Erythroblast (primary cell): ENCODE data around the gene PLXNA2.

Experiments
- GATA1 ChIP-seq: IDR thresholded peaks from 2 replicates; pipeline ENCODE4 v1.6.1; 2011; ENCODE audit warnings: low read depth, mild to moderate bottlenecking, control low read depth, low read length, moderate library complexity
- POLR2A ChIP-seq: IDR thresholded peaks from 2 replicates; pipeline ENCODE4 v1.6.1; 2011; ENCODE audit warnings: mild to moderate bottlenecking, low read length

DNA sequence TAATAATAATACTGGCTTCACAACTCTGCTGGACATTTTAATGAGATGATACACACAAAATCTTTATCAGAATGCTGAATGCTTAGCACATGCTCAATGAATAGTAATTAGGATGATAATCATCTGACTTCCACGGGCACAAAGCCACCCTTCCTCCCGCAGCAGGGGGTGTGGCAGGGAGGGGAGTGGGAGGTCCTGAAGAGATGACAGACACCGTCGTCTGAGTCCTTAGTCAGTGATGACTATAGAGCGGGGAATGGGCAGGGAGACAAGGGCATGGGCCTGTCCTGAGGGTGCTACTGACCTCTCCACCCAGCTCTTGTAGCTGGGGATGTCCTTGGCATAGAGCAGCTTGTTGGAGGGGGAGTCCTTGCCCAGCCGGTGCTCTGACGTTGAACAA lies 215.7 kb downstream of the PLXNA2 start:
- no peak for TF ChIP-seq POLR2A
- no peak for TF ChIP-seq GATA1
